Right lobe of liver (tissue), 4 donors: ENCODE data around the gene WDR90.

Experiments used
- POLR2A ChIP-seq: fragments of 450-650 bp; IDR thresholded peaks from one replicate; pipeline ENCODE4 v1.6.1; 2017; ENCODE audit warnings: antibody characterized with exemption, mild to moderate bottlenecking
- TF ChIP-seq, protein P1 (sequence below), 4 donors: fragments of 200-600 bp in 3 of 4; fragments of 450-650 bp in 1 of 4; IDR thresholded peaks; one replicate each; pipeline versions ENCODE4 v1.5.1 to v1.8.0; 2016 to 2022; ENCODE audit warnings: antibody characterized with exemption in 4 of 4, mild to moderate bottlenecking in 2 of 4
- donor health status: DM: no; HTN: no; CAD: no.
- donor health status: DM: no; HTN: no; CAD: no.
- donor health status: DM: no; HTN: yes; CAD: no.

DNA sequence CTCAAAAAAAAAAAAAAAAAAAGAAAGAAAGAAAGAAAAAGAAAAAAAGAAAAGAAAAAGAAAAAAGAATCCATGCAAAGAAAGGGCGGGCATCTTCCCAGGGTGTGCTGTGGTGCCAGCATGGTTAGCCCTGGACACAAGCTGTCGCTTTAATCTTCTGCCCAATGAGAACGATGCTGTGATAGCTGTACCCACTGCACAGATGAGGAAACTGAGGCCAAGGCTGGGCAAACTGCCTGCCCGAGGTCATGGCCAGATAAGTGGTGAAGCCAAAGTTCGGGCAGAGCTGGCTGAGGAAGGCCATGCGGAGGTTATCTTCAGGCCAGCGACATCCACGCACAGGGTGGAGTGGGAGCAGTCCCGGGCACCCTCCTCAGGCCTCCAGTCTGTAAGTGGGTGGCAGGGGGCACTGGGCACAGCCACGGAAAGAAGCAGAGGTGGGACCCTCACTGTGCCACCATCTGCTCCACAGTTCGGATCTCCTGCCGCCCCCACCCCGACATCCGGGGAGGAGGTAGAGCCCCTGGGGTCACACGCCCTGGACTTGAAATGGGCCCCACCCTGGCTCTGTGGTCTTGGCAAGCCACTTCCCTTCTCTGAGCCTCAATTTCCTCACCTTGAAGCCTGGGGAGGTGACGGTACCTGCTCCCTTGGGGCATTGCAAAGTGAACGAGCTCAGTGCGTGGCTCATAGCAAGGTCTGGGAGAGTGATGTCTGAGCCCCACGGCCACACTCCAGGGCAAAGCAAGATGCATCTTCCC is 49.9 kb downstream of the WDR90 start:
- TF ChIP-seq, protein P1, sequence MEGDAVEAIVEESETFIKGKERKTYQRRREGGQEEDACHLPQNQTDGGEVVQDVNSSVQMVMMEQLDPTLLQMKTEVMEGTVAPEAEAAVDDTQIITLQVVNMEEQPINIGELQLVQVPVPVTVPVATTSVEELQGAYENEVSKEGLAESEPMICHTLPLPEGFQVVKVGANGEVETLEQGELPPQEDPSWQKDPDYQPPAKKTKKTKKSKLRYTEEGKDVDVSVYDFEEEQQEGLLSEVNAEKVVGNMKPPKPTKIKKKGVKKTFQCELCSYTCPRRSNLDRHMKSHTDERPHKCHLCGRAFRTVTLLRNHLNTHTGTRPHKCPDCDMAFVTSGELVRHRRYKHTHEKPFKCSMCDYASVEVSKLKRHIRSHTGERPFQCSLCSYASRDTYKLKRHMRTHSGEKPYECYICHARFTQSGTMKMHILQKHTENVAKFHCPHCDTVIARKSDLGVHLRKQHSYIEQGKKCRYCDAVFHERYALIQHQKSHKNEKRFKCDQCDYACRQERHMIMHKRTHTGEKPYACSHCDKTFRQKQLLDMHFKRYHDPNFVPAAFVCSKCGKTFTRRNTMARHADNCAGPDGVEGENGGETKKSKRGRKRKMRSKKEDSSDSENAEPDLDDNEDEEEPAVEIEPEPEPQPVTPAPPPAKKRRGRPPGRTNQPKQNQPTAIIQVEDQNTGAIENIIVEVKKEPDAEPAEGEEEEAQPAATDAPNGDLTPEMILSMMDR (IDR thresholded peaks at IDR 0.05) = no peak
- no peak for TF ChIP-seq POLR2A
